ENCODE data around the gene SERPINA5.
A peak's percentile ranks its signal among the peaks of the same experiment; 100 is the strongest.
"Not testable (repeated sequence)": the region's sequence is repeated elsewhere in the genome, so short reads cannot be mapped to it uniquely, and the experiment has no call there.

SERPINA5 gene

DNA sequence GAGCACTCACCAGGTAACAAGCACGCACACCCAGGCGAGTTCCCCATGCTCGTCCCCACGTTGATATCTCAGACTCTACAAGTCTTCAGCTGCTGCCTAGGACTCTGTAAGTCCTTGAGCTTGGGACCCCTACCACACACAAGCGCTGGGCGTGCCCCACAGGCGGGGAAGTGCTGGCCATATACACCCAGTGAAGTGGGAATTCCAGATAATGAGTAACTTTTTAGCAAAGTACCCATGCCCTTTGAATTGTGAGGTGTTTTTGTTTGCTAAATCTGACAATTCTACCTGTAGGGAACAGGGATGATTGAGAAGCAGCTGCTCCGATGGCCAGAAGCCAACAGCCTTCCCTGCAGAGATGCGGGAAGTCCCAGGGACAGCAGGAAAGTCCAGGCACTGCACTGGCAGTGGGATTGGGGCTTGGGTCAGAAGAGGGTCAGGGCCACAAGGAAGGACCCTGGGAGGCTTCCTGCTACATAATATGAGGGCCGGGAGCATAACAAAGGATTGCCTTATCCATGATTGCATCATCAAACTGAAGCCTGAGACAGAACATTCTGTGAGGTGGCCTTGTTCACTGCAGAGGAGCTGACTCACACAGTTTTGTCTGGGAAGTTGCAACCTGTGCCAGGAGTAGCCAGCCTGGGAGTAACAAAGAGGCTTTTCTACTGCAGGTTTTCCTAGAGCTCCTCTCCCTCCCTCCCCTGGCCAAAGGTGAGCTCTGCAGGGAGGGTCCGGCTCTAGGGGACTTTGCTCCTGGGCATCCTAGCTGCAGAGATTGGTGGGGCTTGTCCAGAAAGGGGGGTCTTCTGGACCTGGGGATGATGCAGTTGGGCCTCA is 17.8 kb downstream of the SERPINA5 start:
- peak in 50 of 58 donors; percentile 6 to 92 (median 52) for DNase-seq

DNA sequence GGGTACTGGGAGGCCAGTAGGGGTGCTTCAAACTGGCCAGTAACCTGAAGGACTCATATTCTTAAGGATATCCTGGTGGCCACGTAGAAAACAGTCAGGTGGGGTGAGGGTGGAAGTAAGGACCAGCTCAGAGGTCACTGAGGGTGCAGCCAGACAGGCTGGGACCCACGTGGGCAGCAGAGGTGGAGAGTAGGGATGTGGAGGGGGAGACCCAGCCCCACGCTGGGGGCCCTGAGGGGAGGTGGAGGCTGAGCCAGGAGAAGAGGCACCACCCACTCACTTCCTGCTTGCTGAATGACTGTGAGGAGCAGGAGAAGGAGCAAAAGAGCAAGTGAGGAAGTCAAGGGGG is 18.4 kb downstream of the SERPINA5 start:
- DNase-seq: no peak

GRCh38 chr14:94600148-94600545 is 18.9 kb downstream of the SERPINA5 start:
- DNase-seq: no peak

GRCh38 chr14:94601884-94602391 is 20.7 kb downstream of the SERPINA5 start:
- peak in 48 of 58 donors; percentile 16 to 83 (median 40) for DNase-seq

- no peak for DNase-seq
Measured at GRCh38 chr14:94602722-94603121, 21.5 kb downstream of the SERPINA5 start.

DNA sequence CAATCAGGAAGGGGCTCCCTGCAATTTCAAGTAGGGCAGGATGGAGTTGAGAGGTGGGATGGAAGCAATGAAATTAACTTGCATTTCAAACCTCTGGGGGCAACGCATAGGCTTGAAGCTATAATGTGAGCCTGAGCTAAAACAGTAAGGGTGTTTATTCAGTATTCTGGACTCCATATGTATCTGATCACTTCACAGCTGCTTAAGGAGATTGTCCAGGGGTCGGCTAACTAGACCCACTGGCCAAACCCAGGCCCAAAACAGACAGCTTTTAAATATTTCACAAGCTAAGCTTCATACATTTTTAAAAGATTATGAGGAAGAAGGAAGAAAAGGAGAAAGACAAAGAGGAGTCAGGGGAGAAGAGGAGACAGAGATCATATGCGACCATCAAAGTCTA is 24.1 kb downstream of the SERPINA5 start:
- DNase-seq: no peak

- DNase-seq: not testable (repeated sequence)
Measured at GRCh38 chr14:94608966-94609365, 27.7 kb downstream of the SERPINA5 start.

- DNase-seq: no peak
Measured at GRCh38 chr14:94611179-94611578, 30.0 kb downstream of the SERPINA5 start.

GRCh38 chr14:94612174-94612573 is 30.9 kb downstream of the SERPINA5 start, which contains the start of gene SERPINA3:
SERPINA3 (plus strand) TSS chr14:94612391; CDS start chr14:94614442, 2,051 bp downstream.
- DNase-seq: peak in 1 of 58 donors; percentile 22

GRCh38 chr14:94612580-94613554 is 31.6 kb downstream of the SERPINA5 start:
- DNase-seq: no peak

DNA sequence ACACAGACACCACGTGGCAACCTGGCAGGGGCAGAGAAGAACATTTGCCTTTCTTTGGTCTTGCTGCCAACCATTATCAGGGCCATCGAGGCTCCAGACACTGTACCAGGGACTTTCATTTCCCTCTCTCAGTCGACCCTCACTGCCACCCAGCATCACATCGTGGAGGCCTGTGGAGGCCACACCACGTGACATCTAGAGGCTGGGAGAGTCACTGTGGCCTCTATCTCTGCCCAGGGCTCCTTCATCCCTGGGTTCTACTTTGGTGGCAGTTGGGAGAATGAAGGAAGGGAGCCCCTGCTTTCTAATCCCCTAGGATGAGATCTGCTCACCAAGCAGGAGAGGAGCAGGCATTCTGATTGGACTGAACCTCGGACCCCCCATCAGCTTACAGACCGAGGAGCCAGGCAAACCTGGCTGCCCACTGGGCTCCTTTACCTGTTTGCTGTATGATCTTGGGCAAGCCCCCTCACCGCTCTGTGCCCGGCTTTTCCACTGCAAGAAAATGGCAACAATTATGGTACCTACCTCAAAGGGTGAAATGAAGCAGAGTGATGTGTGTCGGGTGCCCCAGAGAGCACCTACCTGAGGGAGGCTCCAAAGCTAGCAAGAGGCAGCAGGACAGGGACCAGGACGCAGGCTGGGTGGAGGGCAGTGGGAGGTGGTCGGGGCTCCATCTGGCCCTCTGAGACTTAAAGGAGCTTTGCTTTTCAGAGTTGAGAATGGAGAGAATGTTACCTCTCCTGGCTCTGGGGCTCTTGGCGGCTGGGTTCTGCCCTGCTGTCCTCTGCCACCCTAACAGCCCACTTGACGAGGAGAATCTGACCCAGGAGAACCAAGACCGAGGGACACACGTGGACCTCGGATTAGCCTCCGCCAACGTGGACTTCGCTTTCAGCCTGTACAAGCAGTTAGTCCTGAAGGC is 32.8 kb downstream of the SERPINA5 start:
- no peak for DNase-seq

DNA sequence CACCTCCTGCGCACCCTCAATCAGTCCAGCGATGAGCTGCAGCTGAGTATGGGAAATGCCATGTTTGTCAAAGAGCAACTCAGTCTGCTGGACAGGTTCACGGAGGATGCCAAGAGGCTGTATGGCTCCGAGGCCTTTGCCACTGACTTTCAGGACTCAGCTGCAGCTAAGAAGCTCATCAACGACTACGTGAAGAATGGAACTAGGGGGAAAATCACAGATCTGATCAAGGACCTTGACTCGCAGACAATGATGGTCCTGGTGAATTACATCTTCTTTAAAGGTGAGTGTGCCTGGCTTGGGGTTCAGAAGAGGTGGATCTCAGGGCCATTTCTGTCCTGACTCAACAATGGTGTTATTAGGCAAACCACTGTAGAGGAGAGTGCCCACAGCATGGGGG is 33.6 kb downstream of the SERPINA5 start:
- no peak for DNase-seq

- DNase-seq: no peak
Measured at GRCh38 chr14:94615254-94615653, 34.0 kb downstream of the SERPINA5 start.

DNA sequence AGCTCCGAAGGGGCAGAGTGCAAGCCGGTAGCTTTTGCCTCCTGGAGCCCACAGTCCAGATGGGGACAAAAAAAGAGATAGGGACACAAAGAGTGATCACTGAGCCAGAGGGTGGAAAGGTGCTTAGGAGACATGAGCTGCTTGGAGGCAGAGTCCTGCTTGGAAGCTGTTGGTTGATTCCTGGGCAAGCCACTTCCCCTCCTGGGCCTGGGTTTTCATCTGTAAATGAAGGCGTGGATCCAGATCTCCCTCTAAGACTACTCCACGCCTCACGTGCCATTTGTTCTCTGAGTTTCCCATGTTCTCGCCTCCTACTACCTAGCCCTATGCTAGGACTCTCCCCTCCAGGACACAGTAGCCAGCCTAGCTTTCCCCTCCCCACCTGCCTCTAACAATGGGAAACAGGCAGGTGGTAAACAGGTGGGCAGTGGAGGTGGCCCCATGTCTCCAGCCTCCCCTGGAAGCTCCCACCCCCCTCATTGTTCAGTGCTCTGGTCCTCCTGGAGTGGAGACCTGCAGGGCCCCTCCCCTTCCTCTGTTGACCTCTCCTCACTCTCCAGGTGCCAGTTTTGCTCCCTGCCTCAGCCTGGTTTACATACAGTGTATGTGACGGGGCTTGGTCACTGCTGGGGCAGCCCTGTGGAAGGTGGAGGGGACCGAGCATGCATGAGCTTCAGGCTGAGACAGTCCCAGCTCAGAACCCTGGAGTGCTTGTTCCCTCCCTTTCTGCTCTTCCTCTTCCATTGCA is 34.8 kb downstream of the SERPINA5 start:
- DNase-seq: no peak

- DNase-seq: no peak
Measured at GRCh38 chr14:94617366-94617941, 36.2 kb downstream of the SERPINA5 start.

GRCh38 chr14:94617988-94618822 is 37.0 kb downstream of the SERPINA5 start:
- DNase-seq: no peak

- no peak for DNase-seq
Measured at GRCh38 chr14:94619297-94619696, 38.1 kb downstream of the SERPINA5 start.

DNA sequence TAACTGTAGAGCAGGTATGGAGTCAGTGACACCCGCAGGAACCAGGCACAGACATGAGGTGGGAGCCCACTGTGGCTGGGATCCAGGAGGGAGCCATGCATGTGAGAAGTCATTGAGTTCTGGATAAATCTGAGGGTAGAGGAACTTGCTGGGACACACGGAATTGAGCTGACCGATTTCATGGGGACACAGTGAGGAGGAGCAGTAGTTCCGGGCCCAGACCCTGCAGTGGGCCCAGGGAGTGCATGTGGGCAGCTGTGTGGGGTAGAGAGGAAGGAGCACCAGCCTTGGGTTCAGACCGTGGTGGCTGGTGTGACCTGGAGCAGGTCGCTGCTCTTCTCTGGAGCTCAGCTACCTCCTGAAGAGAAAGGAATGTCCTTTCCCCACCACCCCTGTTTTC is 39.4 kb downstream of the SERPINA5 start:
- DNase-seq: no peak

Data from anterior cingulate cortex (tissue), 58 donors.